Keratinocyte (primary cell): ENCODE data around the gene TP73. TPM values are rescaled to one million over a fixed set of nuclear protein-coding genes. Genes with fewer than 3 reads are reported as not detected.
"Not testable (repeated sequence)": the region's sequence is repeated elsewhere in the genome, so short reads cannot be mapped to it uniquely, and the experiment has no call there.

Source experiments
- DNase-seq: peaks from one replicate; pipeline ENCODE4 v3.0.0-alpha.2; 2011; ENCODE audit warnings: low read depth, missing footprints, low spot score
- FAIRE-seq: peaks from 2 replicates; lab custom pipeline; 2011; peaks lifted over from hg19 to GRCh38; lab: Jason Lieb, UNC
- H2AFZ ChIP-seq: 2 replicates; pipeline ENCODE4 v1.6.0; 2012; ENCODE audit warnings: low read length, control low read depth, inconsistent platforms; ENCODE audit not compliant: control insufficient read depth
- H3K27ac ChIP-seq: 2 replicates; pipeline ENCODE4 v1.5.1; 2011; ENCODE audit warnings: low read length; ENCODE audit not compliant: control insufficient read depth, insufficient read depth
- H3K27me3 ChIP-seq: 3 replicates; pipeline ENCODE4 v1.6.0; 2011; ENCODE audit warnings: low read length; ENCODE audit not compliant: control insufficient read depth, insufficient read depth; ENCODE audit errors: extremely low read depth
- H3K36me3 ChIP-seq, 2 experiments: 2 replicates in 1 of 2; 3 replicates in 1 of 2; pipeline ENCODE4 v1.5.1; 2011; ENCODE audit warnings: low read length in 2 of 2, mild to moderate bottlenecking in 1 of 2; ENCODE audit not compliant: control insufficient read depth in 2 of 2, insufficient read depth in 2 of 2; ENCODE audit errors: extremely low read depth in 1 of 2
- H3K4me1 ChIP-seq: 3 replicates; pipeline ENCODE4 v1.5.1; 2011; ENCODE audit warnings: low read length; ENCODE audit not compliant: control insufficient read depth, insufficient read depth; ENCODE audit errors: extremely low read depth
- H3K4me2 ChIP-seq: 3 replicates; pipeline ENCODE4 v1.6.0; 2011; ENCODE audit warnings: low read depth, low read length; ENCODE audit not compliant: control insufficient read depth, insufficient read depth; ENCODE audit errors: extremely low read depth
- H3K4me3 ChIP-seq, 3 experiments: fragments of 200-600 bp in 1 of 3; sonication (generic) in 1 of 3; 2 replicates in 2 of 3; 3 replicates in 1 of 3; pipeline ENCODE4 v1.5.1; 2011 to 2016; ENCODE audit warnings: low read length in 3 of 3, mild to moderate bottlenecking in 3 of 3, control low read depth in 2 of 3, inconsistent platforms in 1 of 3, low read depth in 1 of 3, mixed read lengths in 1 of 3, mixed run types in 1 of 3, moderate library complexity in 1 of 3; ENCODE audit not compliant: control insufficient read depth in 2 of 3, insufficient read depth in 2 of 3; ENCODE audit errors: extremely low read depth in 1 of 3
- H3K79me2 ChIP-seq: 2 replicates; pipeline ENCODE4 v1.6.0; 2012; ENCODE audit warnings: low read length; ENCODE audit not compliant: control insufficient read depth, insufficient read depth
- H3K9ac ChIP-seq: 3 replicates; pipeline ENCODE4 v1.6.0; 2011; ENCODE audit warnings: low read length; ENCODE audit not compliant: control insufficient read depth, insufficient read depth; ENCODE audit errors: extremely low read depth
- H3K9me1 ChIP-seq: 3 replicates; pipeline ENCODE4 v1.6.0; 2011; ENCODE audit warnings: low read length; ENCODE audit not compliant: control insufficient read depth, insufficient read depth; ENCODE audit errors: extremely low read depth
- H3K9me3 ChIP-seq: 2 replicates; pipeline ENCODE4 v1.5.1; 2012; ENCODE audit warnings: low read depth, low read length; ENCODE audit not compliant: control insufficient read depth
- H4K20me1 ChIP-seq: 3 replicates; pipeline ENCODE4 v1.6.0; 2011; ENCODE audit warnings: low read length; ENCODE audit not compliant: control insufficient read depth, insufficient read depth; ENCODE audit errors: extremely low read depth
- CTCF ChIP-seq, 3 experiments: IDR thresholded peaks in 1 of 3; conservative IDR thresholded peaks in 1 of 3; optimal IDR thresholded peaks in 1 of 3; 2 replicates in 2 of 3; 3 replicates in 1 of 3; pipeline versions ENCODE3 to v1.5.1; 2011; ENCODE audit warnings: low read length in 3 of 3, mild to moderate bottlenecking in 3 of 3, moderate library complexity in 2 of 3, control low read depth in 1 of 3, inconsistent platforms in 1 of 3; ENCODE audit not compliant: insufficient read depth in 2 of 3; ENCODE audit errors: extremely low read depth in 1 of 3
- EZH2 ChIP-seq: IDR thresholded peaks from one replicate; pipeline ENCODE4 v1.6.1; 2012; ENCODE audit warnings: inconsistent platforms, mild to moderate bottlenecking, low read length, moderate library complexity
- dilution Hi-C: fragments of 300-500 bp; cut with MboI; formaldehyde crosslinking; loops from one replicate; pipeline ENCODE4 v1.7.0; 2020; ENCODE audit warnings: low sequenced_read_pairs; ENCODE audit not compliant: extremely low pct_ligation_motif_present
- polyA plus RNA-seq, 5 experiments: library from polyadenylated mRNA; depleted of rRNA in 3 of 5; stranded (reverse) in 3 of 5; stranded (forward) in 1 of 5; unstranded in 1 of 5; fragments of >200 nt; gene quantifications; 1 replicate in 1 of 5; 2 replicates in 3 of 5; 3 replicates in 1 of 5; pipeline versions ENCODE4 v1.2.1 to v1.2.3, GENCODE V29; 2011 to 2012; ENCODE audit warnings: missing spikeins in 2 of 5, low read depth in 1 of 5, low replicate concordance in 1 of 5

TP73 gene
- polyA plus RNA-seq, 1 donor (not counting 4 experiments of a cell fraction or from before 2014, with no cell fraction given), result 0.14 TPM

- H3K9ac ChIP-seq, result no peak overlapping the region
- dilution Hi-C loops, result no loop called here
- TF ChIP-seq CTCF (optimal IDR thresholded peaks at IDR 0.05 in 1 of 3, IDR thresholded peaks at IDR 0.05 in 1 of 3, conservative IDR thresholded peaks at IDR 0.05 in 1 of 3; ENCODE audit: extremely low read depth in 1 of 3, insufficient read depth in 2 of 3, low read length in 3 of 3) (no peak), EZH2 (no peak)
- no peaks in the 10 kb centered on the region for H3K9me1 ChIP-seq
- no peak overlapping the region for H3K27ac ChIP-seq
- H3K4me2 ChIP-seq, result no peak overlapping the region
- no peaks in the 10 kb centered on the region for H3K36me3 ChIP-seq
- no peaks in the 10 kb centered on the region for H4K20me1 ChIP-seq
- DNase-seq (no peak), FAIRE-seq (no peak)
- peaks cover 13% of the 10 kb centered on the region for H3K4me1 ChIP-seq
- H3K9me3 ChIP-seq, result no peaks in the 10 kb centered on the region
- H3K4me3 ChIP-seq, result no peak overlapping the region
- H3K79me2 ChIP-seq, result no peaks in the 10 kb centered on the region
- H2AFZ ChIP-seq, result no peak overlapping the region
- no peaks in the 10 kb centered on the region for H3K27me3 ChIP-seq
Observed at GRCh38 chr1:3620708-3621107, 31.6 kb upstream of the TP73 start.

- H3K79me2 ChIP-seq, H4K20me1 ChIP-seq, H3K9me3 ChIP-seq, H3K36me3 ChIP-seq, dilution Hi-C loops, H3K4me3 ChIP-seq, H3K9ac ChIP-seq, H3K9me1 ChIP-seq, DNase-seq, H3K27ac ChIP-seq, H3K27me3 ChIP-seq, H2AFZ ChIP-seq, H3K4me2 ChIP-seq, FAIRE-seq: not testable (repeated sequence)
- TF ChIP-seq CTCF (optimal IDR thresholded peaks at IDR 0.05 in 1 of 3, IDR thresholded peaks at IDR 0.05 in 1 of 3, conservative IDR thresholded peaks at IDR 0.05 in 1 of 3; ENCODE audit: extremely low read depth in 1 of 3, insufficient read depth in 2 of 3, low read length in 3 of 3), result peak; percentile 39 to 68 (median 52)
- H3K4me1 ChIP-seq, result peaks cover 16% of the 10 kb centered on the region
Observed at GRCh38 chr1:3621151-3621671, 31.1 kb upstream of the TP73 start.

GRCh38 chr1:3622102-3622501 is 30.2 kb upstream of the TP73 start:
- H3K79me2 ChIP-seq, H2AFZ ChIP-seq, FAIRE-seq, H4K20me1 ChIP-seq, H3K9me3 ChIP-seq, H3K9me1 ChIP-seq, DNase-seq, H3K4me3 ChIP-seq, H3K9ac ChIP-seq, H3K27me3 ChIP-seq, H3K4me2 ChIP-seq, H3K27ac ChIP-seq, H3K36me3 ChIP-seq, dilution Hi-C loops: not testable (repeated sequence)
- H3K4me1 ChIP-seq, result peaks cover 16% of the 10 kb centered on the region
